C1 segment of cervical spinal cord (tissue), 14 donors: ENCODE measurements around the gene CEP170.
"Not testable (repeated sequence)": the region's sequence is repeated elsewhere in the genome, so short reads cannot be mapped to it uniquely, and the experiment has no call there.

Source experiments
- DNase-seq, 14 donors: peaks; one replicate each; lab custom pipeline; 2025; lab: John Stamatoyannopoulos, UW

CEP170 gene

DNA sequence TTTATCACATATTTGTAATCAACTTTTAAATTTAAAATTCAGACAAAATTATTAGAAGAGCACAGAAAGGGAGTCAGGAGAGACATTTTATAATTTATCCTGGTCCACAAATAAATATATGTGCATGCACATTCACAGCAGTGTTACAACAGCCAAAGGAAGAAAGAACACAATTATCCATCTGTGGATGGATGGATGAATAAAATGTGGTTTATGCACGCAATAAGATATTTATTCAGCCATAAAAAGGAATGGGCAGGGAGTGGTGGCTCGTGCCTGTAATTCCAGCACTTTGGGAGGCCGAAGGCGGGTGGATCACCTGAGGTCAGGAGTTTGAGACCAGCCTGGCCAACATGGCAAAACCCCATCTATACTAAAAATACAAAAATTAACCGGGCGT lies 77.3 kb downstream of the CEP170 start:
- not testable (repeated sequence) for DNase-seq

DNA sequence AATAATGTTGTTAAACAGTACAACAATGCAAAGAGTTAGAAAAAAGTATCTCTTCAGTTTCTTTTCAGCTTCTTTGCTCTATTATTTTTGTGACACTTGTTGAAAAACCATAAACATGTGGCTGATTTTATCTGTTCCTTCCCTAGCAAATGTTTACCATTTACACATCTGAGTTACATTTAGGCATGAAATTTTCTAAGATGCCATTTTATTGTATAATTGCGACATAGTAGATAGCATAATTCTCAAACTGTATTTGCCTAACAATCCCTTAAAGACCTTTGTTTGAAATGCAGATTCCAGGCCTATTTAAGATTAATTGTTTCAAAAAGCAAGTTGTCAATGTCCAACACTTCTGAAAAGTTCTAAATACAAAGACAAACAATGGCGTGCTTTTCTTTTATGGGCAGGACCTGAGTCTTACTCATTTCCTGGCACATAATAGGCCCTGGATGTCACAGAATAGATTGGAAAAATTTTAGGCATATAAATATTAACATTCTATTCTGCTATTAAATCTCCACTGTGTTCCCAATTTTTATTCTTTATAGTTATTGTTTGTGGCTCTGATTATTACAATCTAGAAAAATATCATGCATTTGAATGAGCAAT lies 81.2 kb downstream of the CEP170 start:
- not testable (repeated sequence) for DNase-seq

DNA sequence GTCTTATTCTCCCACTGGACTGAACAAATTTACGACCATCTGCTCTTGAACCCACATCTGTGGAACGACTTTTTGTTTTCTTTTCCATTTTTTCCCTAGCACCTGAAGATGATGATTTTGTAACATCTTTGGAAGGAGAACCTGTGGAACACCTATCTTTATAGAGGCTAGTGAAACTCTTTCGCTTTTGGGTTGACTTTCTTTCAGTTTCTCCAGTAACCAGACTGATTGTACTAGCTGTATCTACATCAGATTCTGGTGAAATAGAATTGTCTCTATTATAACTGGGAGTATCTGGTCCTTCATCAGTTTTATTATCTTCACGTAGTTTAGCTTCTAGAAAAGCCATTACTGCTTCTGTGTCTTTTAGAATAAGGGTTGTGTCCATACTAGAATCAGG lies 90.2 kb downstream of the CEP170 start:
- not testable (repeated sequence) for DNase-seq

DNA sequence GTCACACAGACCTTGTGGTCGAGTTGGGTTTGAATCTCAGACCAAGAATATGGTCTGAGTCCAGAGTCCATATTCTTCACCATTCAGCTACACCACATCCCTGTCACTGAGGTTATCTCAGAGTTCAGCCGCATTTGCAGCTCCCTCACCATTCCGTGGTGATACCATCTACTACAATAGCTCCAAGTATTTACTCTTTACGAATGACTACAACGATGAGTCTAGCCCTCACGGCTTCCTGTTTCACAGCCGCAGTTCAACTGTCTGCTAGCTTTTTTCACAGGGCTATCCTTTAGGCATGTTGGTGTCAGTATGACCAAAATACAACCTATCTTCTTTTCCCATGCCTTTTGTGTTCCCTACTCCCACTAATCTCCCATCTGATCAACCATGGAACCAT lies 104.2 kb downstream of the CEP170 start:
- not testable (repeated sequence) for DNase-seq

DNA sequence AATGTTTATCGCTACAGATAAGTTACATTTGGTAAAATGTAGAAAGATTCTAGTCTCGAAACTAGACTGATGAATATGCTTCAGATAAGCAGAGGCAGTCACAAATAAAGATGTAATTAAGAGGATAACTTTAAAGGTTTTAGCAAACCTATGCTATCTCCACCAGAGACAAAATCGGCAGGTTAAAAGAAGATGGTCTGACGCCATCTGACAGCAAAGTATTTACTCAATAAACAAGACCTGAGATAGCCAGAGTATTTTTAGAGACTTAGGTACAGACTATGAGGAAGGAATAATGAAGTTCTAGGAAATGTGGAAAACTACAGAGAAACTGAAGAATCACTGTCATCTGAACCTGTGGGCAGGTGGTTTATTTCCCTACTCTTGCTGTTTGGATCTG lies 106.0 kb downstream of the CEP170 start:
- not testable (repeated sequence) for DNase-seq

DNA sequence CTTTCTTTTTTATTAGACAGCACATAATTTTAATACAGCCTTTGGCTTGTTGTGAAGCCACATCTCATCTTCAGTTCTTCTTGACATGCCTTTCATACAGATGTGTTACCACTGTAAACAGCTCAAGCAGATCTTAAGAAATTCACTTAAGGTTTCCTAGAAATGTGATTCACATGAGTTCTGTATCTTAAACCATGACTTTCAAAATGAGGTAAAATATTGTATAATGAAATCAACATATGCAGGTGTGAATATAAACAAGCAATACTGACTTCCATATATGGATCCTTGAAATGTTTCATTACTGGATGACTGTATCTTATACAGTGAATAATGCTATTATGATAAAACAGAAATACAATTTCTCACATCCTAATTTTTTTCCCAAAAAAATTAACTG lies 107.7 kb downstream of the CEP170 start:
- DNase-seq: not testable (repeated sequence)

DNA sequence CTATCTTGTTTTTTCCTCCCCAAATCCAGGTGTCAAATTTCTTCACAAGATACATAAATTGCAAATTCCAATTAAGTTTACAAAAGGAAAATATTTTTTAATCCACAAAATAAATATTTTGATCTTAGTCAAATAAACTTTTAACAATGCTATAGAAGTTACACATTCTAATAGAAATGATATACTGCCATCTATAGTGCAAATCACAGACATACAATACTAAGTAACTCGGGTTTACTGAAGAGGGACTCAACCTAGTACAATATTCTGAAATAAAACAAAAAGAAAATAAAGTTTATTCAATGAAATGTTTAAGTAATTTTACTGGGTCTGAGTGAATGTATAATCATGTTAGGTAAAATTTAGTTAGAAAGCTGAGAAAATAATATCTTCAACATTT lies 114.6 kb downstream of the CEP170 start:
- DNase-seq: not testable (repeated sequence)

DNA sequence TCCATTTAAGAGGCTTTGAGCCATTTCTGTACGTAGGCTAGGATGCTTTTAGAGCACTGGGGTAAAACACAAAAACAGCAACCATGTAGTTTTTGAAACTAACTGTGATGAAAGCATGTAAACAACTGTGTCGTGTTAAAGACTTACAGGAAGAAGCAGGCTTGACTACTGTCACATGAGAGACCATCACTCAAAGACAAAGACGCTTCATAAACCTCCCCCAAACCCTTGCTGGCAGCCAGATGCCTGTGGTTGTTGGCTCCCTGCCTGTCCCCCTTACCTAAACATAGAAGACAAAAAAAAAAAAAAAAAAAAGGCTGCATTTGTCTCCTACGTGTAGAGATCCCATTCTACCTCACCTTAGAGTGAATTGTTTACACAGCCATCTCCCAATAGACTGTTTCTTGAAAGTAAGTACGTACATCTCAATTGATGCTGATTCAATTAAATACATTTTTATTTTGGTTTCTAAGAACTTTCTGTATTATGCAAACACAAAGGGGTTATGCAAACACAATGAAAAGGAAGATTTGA lies 132.1 kb downstream of the CEP170 start:
- peak in 1 of 14 donors; percentile 1 for DNase-seq

DNA sequence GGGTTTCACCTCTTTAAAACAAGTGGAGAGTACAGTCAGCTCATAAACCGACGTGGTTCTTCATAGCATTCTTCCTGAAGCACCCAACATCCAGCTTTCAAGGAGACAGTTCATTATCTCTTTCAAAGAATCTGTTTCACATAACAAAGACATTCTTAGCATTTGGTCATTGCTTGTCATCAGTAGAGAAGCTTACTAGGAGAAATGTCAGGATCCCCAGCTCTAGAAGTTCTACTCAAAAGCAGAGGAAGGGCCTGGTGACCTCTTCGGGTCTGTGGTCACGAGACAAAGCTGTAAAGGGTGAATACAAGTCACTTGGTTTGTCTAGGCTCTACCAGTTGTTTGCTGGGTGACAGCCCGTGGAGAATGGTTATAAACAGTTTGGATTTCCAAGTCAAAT lies 133.1 kb downstream of the CEP170 start:
- DNase-seq: not testable (repeated sequence)

DNA sequence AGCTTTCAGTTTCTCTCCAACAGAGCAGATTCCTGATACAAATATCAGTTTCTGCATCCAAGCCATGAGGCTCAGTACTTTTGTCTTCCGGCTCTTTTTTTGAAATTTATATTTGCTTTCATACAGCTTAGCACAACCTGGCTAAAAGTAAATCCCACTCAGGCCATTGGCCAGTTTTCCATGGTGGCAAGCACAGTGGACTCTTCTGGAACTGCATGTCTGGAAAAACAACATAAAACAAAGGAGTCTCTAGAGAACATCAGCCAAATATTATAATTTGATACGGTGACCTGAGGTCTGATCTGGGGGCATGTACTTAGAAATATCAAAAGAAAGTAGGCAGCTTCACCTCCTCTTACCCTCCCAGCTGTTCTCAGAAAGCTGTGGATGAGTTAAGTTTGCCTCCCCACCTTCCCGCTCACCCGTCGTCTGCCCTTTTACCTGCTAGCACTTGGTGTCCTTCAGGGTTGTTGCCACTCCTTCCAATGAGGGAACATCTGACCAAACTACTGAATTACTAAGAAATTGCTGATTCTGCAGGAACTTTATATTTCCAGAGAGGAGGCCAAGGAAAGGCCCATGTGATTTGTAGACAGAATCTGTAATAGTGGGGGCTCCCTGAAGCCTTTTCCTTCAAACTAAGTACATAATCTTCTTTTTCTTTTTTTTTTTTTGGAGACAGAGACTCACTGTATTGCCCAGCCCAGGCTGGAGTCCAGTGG lies 136.3 kb downstream of the CEP170 start:
- DNase-seq: not testable (repeated sequence)

DNA sequence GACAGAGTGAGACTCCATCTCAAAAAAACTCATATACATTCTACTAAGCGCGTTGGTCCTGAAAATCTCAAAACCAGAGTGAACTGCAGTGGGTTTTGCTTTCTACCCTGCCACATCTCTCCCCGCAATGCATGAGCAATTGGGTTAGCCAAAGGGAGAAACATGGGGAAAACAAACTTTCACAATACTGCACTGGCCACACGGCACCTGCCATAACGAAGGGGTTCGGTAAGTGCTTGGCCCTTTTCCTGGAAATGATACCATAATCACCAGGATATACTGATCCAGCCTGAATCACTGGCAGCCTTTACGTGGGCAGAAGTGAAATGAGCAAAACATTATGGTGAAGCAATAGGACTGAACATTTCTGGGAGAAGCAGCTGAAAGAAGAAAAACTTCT lies 138.9 kb downstream of the CEP170 start:
- not testable (repeated sequence) for DNase-seq

DNA sequence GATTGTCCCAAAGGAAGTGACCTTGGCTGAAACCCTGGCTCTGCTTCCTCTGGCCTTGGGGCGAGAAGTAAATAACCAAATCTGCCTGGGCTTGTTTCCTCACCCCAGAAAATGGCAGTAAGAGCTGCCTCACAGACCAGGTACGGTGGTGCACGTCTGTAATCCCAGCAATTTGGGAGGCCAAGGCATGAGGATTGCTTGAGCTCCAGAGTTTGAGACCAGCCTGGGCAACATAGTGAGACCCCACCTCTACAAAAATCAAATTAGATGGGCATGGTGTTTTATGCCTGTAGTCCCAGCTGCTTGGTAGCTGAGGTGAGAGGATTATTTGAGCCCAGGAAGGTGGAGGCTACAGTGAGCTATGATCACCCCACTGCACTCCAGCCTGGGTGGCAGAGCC lies 140.3 kb downstream of the CEP170 start:
- not testable (repeated sequence) for DNase-seq

DNA sequence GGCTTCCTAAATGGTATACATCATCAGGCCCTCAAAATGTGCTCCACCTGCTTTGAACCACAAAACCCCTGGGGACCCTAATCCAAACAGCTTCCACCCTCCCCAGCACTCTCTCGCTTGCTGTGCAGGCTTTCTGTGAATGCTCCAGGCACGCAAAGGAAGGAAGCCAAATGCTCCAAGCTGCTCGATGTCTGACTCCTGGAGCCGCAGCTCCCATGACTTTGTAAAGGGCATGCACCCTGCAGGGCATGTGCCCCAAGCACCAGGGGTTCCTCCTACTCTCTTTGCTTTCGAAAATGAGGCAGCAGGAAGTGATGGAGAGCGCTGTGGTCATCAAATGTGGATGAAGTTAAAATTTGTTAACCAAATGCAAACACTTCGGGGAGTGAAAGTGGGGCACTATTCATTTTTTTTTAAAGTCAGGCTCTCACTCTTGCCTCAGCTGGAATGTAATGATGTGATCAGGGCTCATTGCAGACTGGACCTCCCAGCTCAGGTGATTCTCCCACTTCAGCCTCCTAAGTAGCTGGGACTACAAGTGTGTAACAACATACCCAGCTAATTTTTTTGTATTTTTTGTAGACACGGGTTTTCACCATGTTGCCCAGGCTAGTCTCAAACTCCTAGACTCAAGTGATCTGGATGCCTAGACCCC lies 140.9 kb downstream of the CEP170 start:
- DNase-seq: not testable (repeated sequence)

DNA sequence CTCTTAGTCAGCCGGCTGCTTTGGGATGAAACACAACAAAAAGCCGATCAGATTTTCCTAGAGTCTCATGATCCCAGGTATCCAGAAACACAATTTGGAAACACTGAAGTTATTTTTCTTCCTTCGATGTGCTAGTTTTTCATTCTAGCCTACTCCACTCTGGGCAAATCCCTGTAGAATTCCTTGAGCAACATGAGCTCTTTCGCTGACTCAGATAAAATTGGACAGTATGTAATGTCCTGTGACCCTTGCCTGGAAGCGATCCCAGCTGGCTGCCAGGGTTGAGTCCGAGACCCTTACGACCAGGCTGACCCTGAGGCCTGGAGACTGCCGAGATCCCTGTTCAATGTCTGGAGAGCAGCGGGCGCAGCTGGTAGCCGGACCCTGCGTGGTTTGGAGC lies 147.9 kb downstream of the CEP170 start:
- DNase-seq: not testable (repeated sequence)

DNA sequence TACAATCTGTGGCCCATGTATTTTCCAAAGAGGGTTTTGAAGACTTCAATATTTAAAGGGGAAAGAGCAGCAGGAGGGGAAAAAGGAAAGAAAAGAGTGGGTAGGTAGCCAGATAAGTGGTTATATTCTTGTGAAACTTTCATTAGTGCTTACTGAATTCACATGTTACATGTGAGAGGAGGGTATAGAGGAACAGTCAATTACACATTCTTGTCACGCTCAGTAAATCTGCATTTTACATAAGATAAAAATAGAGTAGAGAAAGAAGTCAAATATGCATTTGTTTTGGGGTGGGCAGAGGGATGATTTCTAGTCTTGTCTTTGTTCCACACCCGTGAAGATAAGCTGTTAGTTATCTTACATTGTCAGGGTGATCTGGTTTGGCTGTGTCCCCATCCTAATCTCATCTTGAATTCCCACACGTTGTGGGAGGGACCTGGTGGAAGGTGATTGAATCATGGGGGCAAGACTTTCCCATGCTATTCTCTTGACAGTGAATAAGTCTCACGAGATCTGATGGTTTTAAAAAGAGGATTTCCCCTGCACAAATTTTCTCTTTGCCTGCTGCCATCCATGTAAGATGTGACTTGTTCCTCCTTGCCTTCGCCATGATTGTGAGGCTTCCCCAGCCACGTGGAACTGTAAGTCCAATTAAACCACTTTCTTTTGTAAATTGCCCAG lies 149.3 kb downstream of the CEP170 start:
- DNase-seq: not testable (repeated sequence)

DNA sequence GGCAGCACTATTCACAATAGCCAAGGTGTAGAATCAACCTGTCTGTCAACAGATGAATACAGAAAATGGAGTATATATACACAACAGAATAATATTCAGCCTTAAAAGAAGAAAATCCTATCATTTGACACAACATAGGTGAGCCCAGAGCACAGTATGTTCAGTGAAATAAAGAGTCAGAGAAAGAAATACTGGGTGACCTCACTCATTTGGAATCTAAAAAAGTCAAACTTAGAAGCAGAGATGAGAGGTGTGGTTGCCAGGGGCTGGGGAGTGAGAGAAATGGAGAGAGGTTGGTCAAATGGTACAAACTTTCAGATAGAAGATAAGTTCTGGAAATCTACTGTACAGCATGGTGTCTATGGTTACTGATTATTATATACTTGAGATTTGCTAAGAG lies 150.0 kb downstream of the CEP170 start:
- not testable (repeated sequence) for DNase-seq

DNA sequence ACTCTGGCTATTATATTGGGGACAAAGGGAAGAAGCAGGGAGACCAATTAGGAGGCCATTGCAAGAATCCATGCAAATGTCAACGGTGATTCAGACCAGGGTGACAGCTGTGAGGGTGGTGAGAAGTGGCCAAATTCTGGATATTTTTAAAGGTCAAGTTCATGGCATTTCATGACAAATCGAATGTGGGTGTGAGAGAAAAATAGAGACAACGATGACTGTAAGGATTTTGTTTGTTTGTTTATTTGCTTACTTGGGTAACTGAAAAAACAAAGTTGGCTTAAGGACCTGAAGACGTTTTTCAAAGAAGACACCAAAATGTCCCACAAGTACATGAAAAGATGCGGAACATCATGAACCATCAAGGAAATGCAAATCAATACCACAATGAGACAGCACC lies 150.6 kb downstream of the CEP170 start:
- DNase-seq: not testable (repeated sequence)

DNA sequence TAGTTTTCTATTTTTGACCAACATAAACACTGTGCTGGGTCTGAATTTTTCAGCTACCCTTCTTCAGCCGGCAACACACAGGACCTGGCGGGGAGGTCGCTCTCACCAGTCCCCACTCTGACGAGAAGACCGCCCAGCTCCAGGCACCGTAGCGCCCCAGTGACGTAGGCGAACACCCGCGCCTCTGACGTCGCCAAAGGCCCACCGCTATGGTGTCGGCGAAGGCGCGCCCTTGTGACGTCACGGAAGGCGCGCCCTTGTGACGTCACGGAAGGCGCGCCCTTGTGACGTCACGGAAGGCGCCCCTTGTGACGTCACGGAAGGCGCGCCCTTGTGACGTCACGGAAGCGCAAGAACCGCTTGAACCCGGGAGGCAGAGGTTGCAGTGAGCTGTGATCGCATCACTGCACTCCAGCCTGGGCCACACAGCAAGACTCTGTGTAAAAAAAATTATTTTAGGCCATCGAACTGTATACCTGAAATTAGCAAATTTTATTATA lies 153.5 kb downstream of the CEP170 start:
- DNase-seq: not testable (repeated sequence)

DNA sequence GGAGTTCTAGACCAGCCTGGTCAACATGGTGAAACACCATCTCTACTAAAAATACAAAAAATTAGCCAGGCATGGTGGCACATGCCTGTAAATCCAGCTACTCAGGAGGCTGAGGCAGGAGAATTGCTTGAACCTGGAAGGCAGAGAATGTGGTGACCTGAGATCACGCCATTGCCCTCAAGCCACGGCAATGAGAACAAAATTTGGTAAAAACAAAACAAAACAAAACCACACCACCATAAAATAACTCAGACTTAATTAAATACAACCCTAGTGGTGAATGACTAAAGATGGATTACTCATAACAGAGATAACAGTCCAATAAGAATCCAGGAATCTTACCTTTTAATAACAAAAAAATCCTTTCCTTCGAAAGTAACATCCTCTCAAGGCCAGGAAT lies 167.7 kb downstream of the CEP170 start:
- DNase-seq: not testable (repeated sequence)
